GM18858 (cell line): Measurements from ENCODE around the gene AGBL1.

Experiments
- ATAC-seq: cut with Tn5 transposase; IDR thresholded peaks from one replicate; pipeline ENCODE4 v1.9.1; 2021; ENCODE audit not compliant: unreplicated experiment

AGBL1 gene

GRCh38 chr15:86689006-86689405 lies 609.3 kb downstream of the AGBL1 start:
- no peak for ATAC-seq

GRCh38 chr15:86690566-86690965 lies 610.9 kb downstream of the AGBL1 start:
- ATAC-seq = no peak

DNA sequence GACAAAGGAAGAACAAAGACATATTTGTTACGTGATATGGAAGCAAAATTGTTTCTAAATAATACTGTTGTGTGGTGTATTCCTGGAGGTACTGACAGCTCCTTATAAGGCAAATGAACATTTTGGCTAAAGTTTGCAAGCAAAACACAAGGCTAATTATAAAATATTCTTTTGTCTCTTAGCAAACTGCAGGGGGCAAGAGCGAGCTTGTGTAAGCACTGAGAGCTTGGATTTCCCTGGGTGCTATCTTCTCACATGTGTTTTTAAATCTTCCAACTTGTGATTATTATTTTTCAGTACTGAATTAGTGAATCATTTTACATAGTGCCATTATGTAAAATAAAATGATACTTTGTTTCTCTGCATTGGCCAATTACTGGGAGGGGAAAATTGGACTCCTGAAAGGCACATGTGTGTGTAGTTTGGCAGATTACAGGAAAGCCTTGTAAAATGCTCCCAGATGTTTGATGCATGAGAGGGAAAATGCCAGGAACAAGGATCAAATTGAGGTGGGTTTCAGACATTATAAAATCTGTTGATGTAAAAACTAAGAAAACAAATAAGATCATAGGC lies 611.5 kb downstream of the AGBL1 start:
- no peak for ATAC-seq

- ATAC-seq = no peak
These were observed 621.4 kb downstream of the AGBL1 start for GRCh38 chr15:86700864-86701610.

GRCh38 chr15:86701611-86701963 lies 621.9 kb downstream of the AGBL1 start:
- ATAC-seq = no peak

DNA sequence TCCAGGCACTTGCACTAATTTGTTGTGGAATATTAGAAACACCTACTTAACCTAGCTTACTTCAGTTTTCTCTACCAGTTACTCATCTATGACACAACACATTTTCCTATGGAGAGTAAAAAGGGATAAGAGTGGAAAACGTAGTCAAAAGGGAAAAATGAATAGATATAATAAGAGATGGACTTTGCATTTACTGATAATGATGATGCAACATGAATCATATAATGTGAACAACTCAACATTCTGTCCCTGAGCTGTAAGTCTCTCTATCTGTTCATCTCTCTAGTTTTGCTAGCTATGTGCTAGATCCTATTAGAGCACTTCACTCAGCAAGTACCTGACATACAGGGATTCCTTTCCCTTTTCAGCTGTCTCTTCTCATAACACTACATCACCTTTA lies 627.1 kb downstream of the AGBL1 start:
- ATAC-seq = no peak

- no peak for ATAC-seq
These were observed 631.8 kb downstream of the AGBL1 start for GRCh38 chr15:86711476-86711875.

- ATAC-seq = no peak
These were observed 634.6 kb downstream of the AGBL1 start for GRCh38 chr15:86714241-86714640.

GRCh38 chr15:86725628-86726027 lies 646.0 kb downstream of the AGBL1 start:
- no peak for ATAC-seq

GRCh38 chr15:86735247-86736040 lies 655.8 kb downstream of the AGBL1 start:
- no peak for ATAC-seq

DNA sequence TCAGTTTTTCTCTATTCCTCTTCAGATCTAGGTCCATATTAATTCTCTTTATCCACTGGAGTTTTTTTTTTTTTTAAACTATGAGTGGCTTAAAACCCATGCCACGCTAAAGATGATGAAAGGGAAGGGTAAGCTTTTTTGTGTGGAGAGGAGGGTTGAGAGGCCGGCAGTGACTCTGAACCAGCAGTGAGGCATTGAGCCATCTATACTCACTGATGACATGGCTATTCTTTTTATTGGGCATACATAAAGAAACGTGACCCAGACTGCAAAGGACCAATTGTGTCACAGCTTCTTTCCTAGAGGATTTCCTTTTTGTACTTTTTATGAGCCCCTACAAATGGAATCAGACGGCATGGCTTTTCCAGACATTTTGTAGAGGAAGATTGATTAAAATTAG lies 662.2 kb downstream of the AGBL1 start:
- ATAC-seq = no peak

DNA sequence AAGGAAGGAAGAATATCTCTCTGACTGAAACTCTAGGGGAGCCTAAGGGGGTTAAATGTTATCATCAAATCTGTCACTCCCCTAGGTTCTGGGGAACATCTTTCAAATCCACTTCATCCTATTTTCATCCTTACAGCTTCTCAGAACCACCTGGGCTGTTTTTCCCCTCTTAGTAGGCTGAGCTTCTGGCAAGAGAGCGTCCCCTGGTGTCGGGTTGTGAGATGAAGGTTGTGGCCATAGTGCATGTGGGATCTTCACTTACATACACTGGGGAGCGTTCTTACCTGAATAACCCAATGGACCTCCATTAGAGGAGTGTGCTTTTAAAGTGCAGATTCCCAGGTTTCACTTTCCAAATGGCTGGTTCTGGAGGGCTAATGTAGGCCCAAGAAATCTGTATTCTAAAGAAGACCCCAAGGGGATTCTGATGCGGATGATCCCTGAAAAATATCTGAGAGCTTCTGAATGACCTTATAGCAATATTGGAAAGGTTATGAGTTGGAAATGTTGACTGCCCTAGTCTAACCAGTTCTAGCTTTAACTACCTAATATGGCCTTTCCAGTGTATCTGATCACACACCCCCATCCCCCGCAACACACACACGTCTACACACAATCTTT lies 663.7 kb downstream of the AGBL1 start:
- no peak for ATAC-seq

GRCh38 chr15:86744198-86744780 lies 664.6 kb downstream of the AGBL1 start:
- ATAC-seq = no peak

DNA sequence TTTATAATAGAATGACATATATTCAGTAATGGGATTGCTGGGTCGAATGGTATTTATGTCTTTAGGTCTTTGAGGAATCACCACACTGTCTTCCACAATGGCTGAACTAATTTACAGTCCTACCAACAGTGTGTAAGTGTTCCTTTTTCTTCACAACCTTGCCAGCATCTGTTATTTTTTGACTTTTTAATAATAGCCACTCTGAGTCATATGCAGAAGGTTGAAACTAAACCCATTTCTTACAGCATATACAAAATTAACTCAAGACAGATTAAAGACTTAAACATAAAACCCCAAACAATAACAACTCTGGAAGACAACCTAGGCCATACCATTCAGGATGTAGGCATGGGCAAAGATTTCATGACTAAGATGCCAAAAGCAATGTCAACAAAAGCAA lies 671.4 kb downstream of the AGBL1 start:
- no peak for ATAC-seq

DNA sequence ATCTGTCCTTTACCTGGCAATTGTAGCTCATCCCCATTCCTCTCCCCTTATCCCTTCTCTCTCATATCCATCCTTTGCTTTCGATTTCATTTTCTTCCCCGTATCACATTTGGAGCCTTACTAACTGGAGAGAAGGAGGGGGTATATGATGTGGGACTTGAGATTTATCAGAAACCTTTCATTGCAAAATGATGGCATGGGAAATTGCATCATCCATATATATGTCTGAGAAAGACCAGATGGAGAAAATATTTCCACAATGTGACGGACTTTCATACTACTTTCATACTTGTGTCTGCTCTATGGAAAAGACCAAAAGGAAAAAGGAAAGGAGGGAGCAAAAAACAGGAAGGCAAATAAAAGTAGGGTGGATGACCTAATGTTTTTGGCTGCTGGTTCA lies 675.2 kb downstream of the AGBL1 start:
- no peak for ATAC-seq

GRCh38 chr15:86756688-86757087 lies 677.0 kb downstream of the AGBL1 start:
- no peak for ATAC-seq

DNA sequence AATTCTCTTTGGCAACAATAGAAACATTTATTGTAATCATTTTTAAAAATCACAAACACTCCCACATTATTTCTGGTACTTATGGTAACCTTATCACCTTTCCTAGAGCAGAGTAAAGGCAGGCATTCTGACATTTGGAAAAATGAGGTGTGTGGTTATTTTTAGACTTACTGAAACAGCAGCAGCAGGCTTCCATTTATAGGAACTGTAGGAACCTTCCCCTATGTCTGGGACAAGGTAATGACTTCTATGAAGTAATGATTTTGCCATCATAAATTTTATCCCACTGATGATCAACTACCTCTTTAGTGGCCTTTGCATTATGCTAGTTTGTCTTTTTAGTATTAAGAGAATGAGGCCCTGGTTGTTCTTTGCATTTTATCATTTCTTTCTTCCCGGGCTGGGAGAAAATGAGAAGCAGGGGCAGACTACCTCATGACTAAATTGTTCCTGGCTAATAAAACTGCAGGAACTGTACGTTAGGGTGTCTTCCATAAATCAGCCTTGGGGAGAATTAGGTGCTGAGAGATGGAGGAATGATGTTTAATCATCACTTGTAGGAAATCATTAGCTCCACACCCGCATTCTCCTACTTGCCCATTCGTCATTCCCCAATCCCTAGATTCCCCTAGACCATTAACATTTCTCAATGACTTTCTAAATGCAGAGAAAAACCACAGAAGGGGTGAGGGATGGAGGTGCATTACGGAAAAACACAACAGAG lies 680.3 kb downstream of the AGBL1 start:
- no peak for ATAC-seq

DNA sequence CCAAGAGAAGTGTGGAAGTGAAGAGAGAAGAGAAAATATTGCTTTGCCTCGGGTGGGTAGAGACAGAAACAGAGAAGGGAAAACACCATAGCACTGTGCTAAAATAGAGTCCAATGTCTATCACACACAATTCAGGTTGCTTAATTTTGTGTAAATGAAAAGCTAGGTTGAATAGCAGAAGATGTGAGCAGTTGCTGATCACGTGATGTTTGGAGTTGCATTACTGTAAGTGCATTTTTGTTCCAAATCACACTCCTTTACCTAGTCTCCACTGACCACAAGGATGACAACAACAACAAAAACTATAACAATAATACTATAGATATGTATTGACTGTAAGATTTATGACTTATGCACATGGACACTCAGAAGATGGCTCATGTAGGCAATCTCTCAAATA lies 683.2 kb downstream of the AGBL1 start:
- no peak for ATAC-seq

DNA sequence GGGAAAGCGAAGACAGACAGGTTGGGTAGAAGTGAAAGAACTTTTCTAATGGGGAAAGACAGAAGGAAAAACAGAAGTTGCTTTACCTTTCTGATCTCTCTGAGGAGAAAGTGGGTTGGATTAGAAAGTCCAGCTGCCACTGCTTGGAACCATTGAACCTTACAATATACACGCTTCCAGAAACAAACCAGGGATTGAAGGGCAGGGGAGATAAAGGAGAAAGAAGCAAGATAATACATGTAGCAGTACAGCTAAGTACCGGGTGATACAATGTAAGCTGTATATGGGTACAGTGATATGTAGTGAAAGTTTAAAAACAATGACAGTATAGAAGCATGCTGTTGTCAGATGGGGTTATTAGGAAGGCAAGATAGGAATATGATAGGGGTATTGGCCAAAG lies 684.4 kb downstream of the AGBL1 start:
- no peak for ATAC-seq

DNA sequence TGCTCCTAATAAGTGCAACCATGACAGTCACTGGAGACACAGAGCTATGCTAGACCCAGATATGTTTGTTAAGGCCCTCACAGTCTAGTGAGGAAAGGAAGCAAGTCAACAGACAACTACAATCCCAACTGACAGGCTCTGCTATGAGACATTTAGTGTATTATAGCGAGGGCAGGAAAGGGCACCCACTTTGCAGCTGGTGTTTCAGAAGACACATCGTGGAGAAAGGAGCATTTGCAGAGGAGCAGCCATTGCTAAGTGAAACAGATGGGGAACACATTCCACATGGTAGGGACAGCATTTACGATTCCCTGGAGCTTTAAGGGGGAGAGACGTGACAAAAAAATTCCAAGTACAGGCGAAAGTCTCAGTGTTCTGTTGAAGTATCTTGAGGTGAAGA lies 685.6 kb downstream of the AGBL1 start:
- no peak for ATAC-seq
